IMR-90 (cell line): Measurements from ENCODE around the gene PDGFC. TPM values are rescaled to one million over a fixed set of nuclear protein-coding genes. Genes with fewer than 3 reads are reported as not detected.

ENCODE experiments used
- ATAC-seq: fragments of 200-7000 bp; cut with Tn5 transposase; 2 replicates; pipeline ENCODE4 v1.9.1; 2020; ENCODE audit warnings: low read depth, mild to moderate bottlenecking, moderate library complexity
- BruUV-seq: library from RNA; stranded (reverse); fragments of 400-500 nt; replicated peaks from 2 replicates; lab custom pipeline; 2021; lab: Mats Ljungman, UMichigan
- CTCF ChIA-PET: fragments of 300-600 bp; formaldehyde crosslinking; extraction: SDS; loops from one replicate; lab custom pipeline; 2021; ENCODE audit warnings: antibody characterized with exemption; lab: Yijun Ruan, JAX
- POLR2A ChIA-PET: fragments of 300-600 bp; sonication (Branson Sonifier 250); formaldehyde crosslinking; loops from one replicate; lab custom pipeline; 2022; ENCODE audit warnings: antibody characterized with exemption; ENCODE audit not compliant: unreplicated experiment; lab: Charles Lee
- DNase-seq: peaks from one replicate; pipeline ENCODE4 v3.0.0; 2013
- H2AFZ ChIP-seq: replicated peaks from 2 replicates; pipeline ENCODE3; 2013; ENCODE audit warnings: low read length, mild to moderate bottlenecking; ENCODE audit not compliant: poor library complexity
- H2AK5ac ChIP-seq: 2 replicates; pipeline ENCODE4 v1.6.1; 2013; ENCODE audit warnings: low read depth, low read length, inconsistent platforms
- H2AK9ac ChIP-seq: replicated peaks from 2 replicates; pipeline ENCODE3; 2013; ENCODE audit warnings: mild to moderate bottlenecking, low read depth, low read length, moderate library complexity; ENCODE audit not compliant: poor library complexity
- H2BK120ac ChIP-seq: 2 replicates; pipeline ENCODE4 v1.6.1; 2013; ENCODE audit warnings: low read depth, low read length, inconsistent platforms
- H2BK15ac ChIP-seq: 3 replicates; pipeline ENCODE4 v1.6.1; 2013; ENCODE audit warnings: low read depth, low read length, inconsistent platforms
- H2BK20ac ChIP-seq: 2 replicates; pipeline ENCODE4 v1.6.1; 2013; ENCODE audit warnings: low read depth, mild to moderate bottlenecking, inconsistent platforms, low read length, moderate library complexity
- H2BK5ac ChIP-seq: 2 replicates; pipeline ENCODE4 v1.6.1; 2013; ENCODE audit warnings: mild to moderate bottlenecking, low read depth, low read length, inconsistent platforms; ENCODE audit not compliant: poor library complexity, severe bottlenecking
- H3K14ac ChIP-seq: replicated peaks from 2 replicates; pipeline ENCODE4 v1.6.1; 2013; ENCODE audit warnings: low read depth, low read length, inconsistent platforms
- H3K18ac ChIP-seq: 2 replicates; pipeline ENCODE4 v1.6.1; 2013; ENCODE audit warnings: low read depth, low read length, control low read depth
- H3K23ac ChIP-seq: 2 replicates; pipeline ENCODE4 v1.6.1; 2013; ENCODE audit warnings: low read depth, low read length, inconsistent platforms
- H3K27ac ChIP-seq: 2 replicates; pipeline ENCODE4 v1.5.1; 2013; ENCODE audit warnings: mild to moderate bottlenecking, control low read depth, low read length; ENCODE audit not compliant: insufficient read depth
- H3K27me3 ChIP-seq: 2 replicates; pipeline ENCODE4 v1.6.1; 2013; ENCODE audit warnings: low read length; ENCODE audit not compliant: control insufficient read depth, insufficient read depth
- H3K36me3 ChIP-seq: 2 replicates; pipeline ENCODE4 v1.6.1; 2013; ENCODE audit warnings: low read length, mixed read lengths; ENCODE audit not compliant: control insufficient read depth, insufficient read depth
- H3K4ac ChIP-seq: 2 replicates; pipeline ENCODE4 v1.6.1; 2013; ENCODE audit warnings: low read depth, low read length, inconsistent platforms
- H3K4me1 ChIP-seq: 2 replicates; pipeline ENCODE4 v1.6.1; 2013; ENCODE audit warnings: low read length, mixed read lengths; ENCODE audit not compliant: control insufficient read depth, insufficient read depth
- H3K4me2 ChIP-seq: 2 replicates; pipeline ENCODE4 v1.6.1; 2013; ENCODE audit warnings: low read depth, mild to moderate bottlenecking, control low read depth, low read length, moderate library complexity
- H3K4me3 ChIP-seq: 2 replicates; pipeline ENCODE4 v1.5.1; 2013; ENCODE audit warnings: low read depth, mild to moderate bottlenecking, control low read depth, low read length, moderate library complexity; ENCODE audit not compliant: insufficient read depth
- H3K56ac ChIP-seq: 2 replicates; pipeline ENCODE4 v1.6.1; 2013; ENCODE audit warnings: low read length, inconsistent platforms; ENCODE audit not compliant: insufficient read depth; ENCODE audit errors: extremely low read depth
- H3K79me1 ChIP-seq, 2 experiments: 2 replicates each; pipeline ENCODE4 v1.6.1; 2013; ENCODE audit warnings: low read length in 2 of 2, inconsistent platforms in 1 of 2, low read depth in 1 of 2
- H3K9ac ChIP-seq: 2 replicates; pipeline ENCODE4 v1.6.1; 2013; ENCODE audit warnings: low read depth, low read length, control low read depth
- H3K9me1 ChIP-seq: 2 replicates; pipeline ENCODE4 v1.6.1; 2013; ENCODE audit warnings: low read length, inconsistent platforms; ENCODE audit not compliant: insufficient read depth
- H3K9me3 ChIP-seq: 2 replicates; pipeline ENCODE4 v1.6.1; 2013; ENCODE audit warnings: low read length; ENCODE audit not compliant: control insufficient read depth, insufficient read depth
- H4K20me1 ChIP-seq: 2 replicates; pipeline ENCODE4 v1.6.1; 2013; ENCODE audit warnings: low read length, inconsistent platforms; ENCODE audit not compliant: insufficient read depth
- H4K5ac ChIP-seq: 2 replicates; pipeline ENCODE4 v1.6.1; 2013; ENCODE audit warnings: mild to moderate bottlenecking, low read depth, low read length, control low read depth
- H4K8ac ChIP-seq, 2 experiments: 2 replicates each; pipeline ENCODE4 v1.6.1; 2013; ENCODE audit warnings: low read depth in 2 of 2, low read length in 2 of 2, control low read depth in 1 of 2, inconsistent platforms in 1 of 2
- H4K91ac ChIP-seq: 2 replicates; pipeline ENCODE4 v1.6.1; 2013; ENCODE audit warnings: low read depth, low read length, inconsistent platforms; ENCODE audit not compliant: insufficient read depth
- BHLHE40 ChIP-seq: fragments of 150-350 bp; IDR thresholded peaks from 2 replicates; pipeline ENCODE4 v1.6.1; 2016; ENCODE audit warnings: mild to moderate bottlenecking, low read depth, low read length
- CEBPB ChIP-seq: IDR thresholded peaks from 2 replicates; pipeline ENCODE4 v1.6.1; 2012; ENCODE audit warnings: low read depth, low read length, improper control_type of control experiment
- FOS ChIP-seq: fragments of 150-350 bp; IDR thresholded peaks from 2 replicates; pipeline ENCODE4 v1.6.1; 2016; ENCODE audit warnings: low read depth, low read length
- RAD21 ChIP-seq: IDR thresholded peaks from 2 replicates; pipeline ENCODE4 v1.6.1; 2012; ENCODE audit warnings: low read length, improper control_type of control experiment
- WGBS, 2 experiments: methylation state at CpG; one replicate each; pipeline versions ENCODE4 v1.1.5 to v1.1.7; 2013; ENCODE audit warnings: missing lambda C conversion rate in 2 of 2; ENCODE audit not compliant: insufficient read length in 1 of 2; ENCODE audit errors: extremely low coverage in 2 of 2; 5-methylcytosine and 5-hydroxymethylcytosine counted together
- dilution Hi-C: fragments of 300-500 bp; cut with HindIII; formaldehyde crosslinking; loops from one replicate; pipeline ENCODE4 v1.14.3; 2018; ENCODE audit warnings: low sequenced_read_pairs; ENCODE audit not compliant: unreplicated experiment
- in situ Hi-C: fragments of 300-500 bp; cut with MboI; formaldehyde crosslinking; loops from 3 replicates; pipeline ENCODE4 v1.14.3; 2019; ENCODE audit warnings: low sequenced_read_pairs, inconsistent platforms, mixed read lengths
- intact Hi-C: fragments of 100-400 bp; cut with micrococcal nuclease; formaldehyde crosslinking; loops from 2 replicates; pipeline ENCODE4 v1.10.0; 2022
- polyA plus RNA-seq, 3 experiments: library from polyadenylated mRNA; depleted of rRNA; stranded (reverse); fragments of >200 nt; gene quantifications; 2 replicates each; pipeline ENCODE4 v1.2.3, GENCODE V29; 2012; ENCODE audit warnings: low replicate concordance in 1 of 3
- total RNA-seq: library from RNA; depleted of rRNA; stranded (reverse); fragments of >200 nt; gene quantifications from 2 replicates; pipeline ENCODE4 v1.2.3, GENCODE V29; 2012

The PDGFC gene
- total and polyA plus RNA-seq, 2 of the 4 experiments (the other 2 are of a cell fraction), result 19.8 to 90.7 TPM

GRCh38 chr4:156774422-156774821 lies 197.2 kb downstream of the PDGFC start:
- H3K9ac ChIP-seq, result peak overlapping the region; percentile 60
- H3K27me3 ChIP-seq, result no peaks in the 10 kb centered on the region
- peaks cover 17% of the 10 kb centered on the region for H3K4me1 ChIP-seq
- H3K9me1 ChIP-seq, result peaks cover 3% of the 10 kb centered on the region; the same call in 1 of the 2 replicates
- no CpG with 5 or more reads among the region's 4 CpGs for WGBS, 2 experiments
- intact Hi-C loops, result loop anchor here (5.0 to 10.0 kb wide), 3 partner anchors 297 to 610 kb away; no protein-coding TSS in a partner anchor
- peaks cover 5 to 23% of the 10 kb centered on the region in 2 experiments; a peak in 3 of 4 replicates for H3K79me1 ChIP-seq
- ATAC-seq (peak; percentile 55), DNase-seq (peak; percentile 96)
- H4K8ac ChIP-seq, result peak overlapping the region; percentile 43 to 89; a peak in 3 of 4 replicates
- peak overlapping the region; percentile 98 for H2BK120ac ChIP-seq
- H3K23ac ChIP-seq, result peak overlapping the region; percentile 87
- POLR2A ChIA-PET, result no interaction called here
- CTCF ChIA-PET, result no interaction called here
- peak overlapping the region; percentile 98 for H2BK5ac ChIP-seq
- no peaks in the 10 kb centered on the region for H4K20me1 ChIP-seq
- no TSS peak for BruUV-seq
- peak overlapping the region; percentile 74 for H3K27ac ChIP-seq
- peak overlapping the region; percentile 65 for H2AK5ac ChIP-seq
- in situ Hi-C loops, result loop anchor here (10.0 to 25.0 kb wide), 2 partner anchors 190 to 812 kb away; partner anchors contain the start of gene CTSO
- TF ChIP-seq CEBPB (peak; percentile 58), BHLHE40 (peak; percentile 52; the same call in 1 of the 2 replicates), RAD21 (no peak), FOS (peak; percentile 50)
- peak overlapping the region; percentile 74 for H2AFZ ChIP-seq
- H3K4me2 ChIP-seq, result peak overlapping the region; percentile 59; the same call in 1 of the 2 replicates
- no peak overlapping the region for H3K4me3 ChIP-seq
- dilution Hi-C loops, result no loop called here
- peak overlapping the region; percentile 94 for H3K4ac ChIP-seq
- no peaks in the 10 kb centered on the region for H3K36me3 ChIP-seq
- H3K9me3 ChIP-seq, result no peaks in the 10 kb centered on the region
- H3K18ac ChIP-seq, result peak overlapping the region; percentile 81
- peak overlapping the region; percentile 88 for H4K91ac ChIP-seq
- peak overlapping the region; percentile 59 for H3K56ac ChIP-seq
- peak overlapping the region; percentile 50; the same call in 2 of the 3 replicates for H2BK15ac ChIP-seq
- H4K5ac ChIP-seq, result peak overlapping the region; percentile 89
- H2BK20ac ChIP-seq, result peak overlapping the region; percentile 88
- H2AK9ac ChIP-seq, result peak overlapping the region; percentile 74
- peak overlapping the region; percentile 94 for H3K14ac ChIP-seq
